HL-60/S4 treated with phorbol 12-myristate 13-acetate at 8.2 ng/mL for 4 days and 3 days (cell line): ENCODE results near the gene PTPN14.

Experiments used
- in situ Hi-C: fragments of 300-500 bp; cut with MboI; formaldehyde crosslinking; loops from 2 replicates; pipeline ENCODE4 v1.15.0; 2022; ENCODE audit warnings: low sequenced_read_pairs

Gene PTPN14

GRCh38 chr1:214349008-214349407 lies 202.4 kb downstream of the PTPN14 start:
- in situ Hi-C loops: no loop called here

GRCh38 chr1:214344897-214345296 lies 206.5 kb downstream of the PTPN14 start:
- in situ Hi-C loops: no loop called here

DNA sequence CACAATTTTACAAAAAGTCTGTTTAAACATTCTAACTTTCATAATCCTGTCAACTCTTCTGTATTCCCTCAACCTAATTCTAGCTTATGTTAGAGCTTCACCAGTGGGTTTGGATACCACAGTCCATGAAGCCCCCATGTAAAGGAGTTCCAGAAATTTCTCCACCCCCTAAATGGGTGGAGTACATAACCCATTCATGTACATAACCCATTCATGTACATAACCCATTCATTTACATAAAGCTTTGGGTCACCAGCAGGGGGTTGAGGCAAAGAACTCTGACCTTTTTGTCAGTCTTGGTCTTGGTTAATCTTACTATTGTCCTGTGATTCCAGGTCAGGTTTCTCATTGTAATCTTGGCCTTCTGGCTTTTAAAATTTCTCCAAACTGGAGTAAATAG lies 208.9 kb downstream of the PTPN14 start:
- in situ Hi-C loops: no loop called here

GRCh38 chr1:214341932-214342331 lies 209.5 kb downstream of the PTPN14 start:
- in situ Hi-C loops: no loop called here

DNA sequence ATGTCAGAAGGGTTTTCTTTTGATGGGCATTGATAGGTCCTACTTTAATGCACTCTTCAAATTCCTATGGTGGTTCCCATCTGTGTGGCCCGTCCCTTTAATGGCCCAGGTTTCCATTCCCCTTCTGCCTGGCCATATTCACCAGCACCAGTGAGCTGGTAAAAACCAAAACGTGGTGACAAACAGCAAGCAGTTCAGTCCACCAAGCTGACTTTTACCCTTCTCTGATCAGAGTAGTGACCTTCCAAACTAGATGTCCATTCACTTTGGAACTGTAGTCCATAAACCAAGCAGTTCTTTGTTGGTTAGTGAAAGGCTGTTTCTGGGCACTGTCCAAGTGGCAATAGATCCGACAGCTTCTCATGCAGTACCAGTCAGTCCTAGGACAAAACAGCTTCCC lies 209.9 kb downstream of the PTPN14 start:
- in situ Hi-C loops: no loop called here

- in situ Hi-C loops: loop anchor here (10.0 kb wide), 1 partner anchor 247 kb away; no protein-coding TSS in a partner anchor
Observed at GRCh38 chr1:214338212-214338611, 213.2 kb downstream of the PTPN14 start.

GRCh38 chr1:214337511-214337910 lies 213.9 kb downstream of the PTPN14 start:
- in situ Hi-C loops: loop anchor here (10.0 kb wide), 1 partner anchor 247 kb away; no protein-coding TSS in a partner anchor

GRCh38 chr1:214337015-214337414 lies 214.4 kb downstream of the PTPN14 start:
- in situ Hi-C loops: loop anchor here (10.0 kb wide), 1 partner anchor 248 kb away; no protein-coding TSS in a partner anchor

DNA sequence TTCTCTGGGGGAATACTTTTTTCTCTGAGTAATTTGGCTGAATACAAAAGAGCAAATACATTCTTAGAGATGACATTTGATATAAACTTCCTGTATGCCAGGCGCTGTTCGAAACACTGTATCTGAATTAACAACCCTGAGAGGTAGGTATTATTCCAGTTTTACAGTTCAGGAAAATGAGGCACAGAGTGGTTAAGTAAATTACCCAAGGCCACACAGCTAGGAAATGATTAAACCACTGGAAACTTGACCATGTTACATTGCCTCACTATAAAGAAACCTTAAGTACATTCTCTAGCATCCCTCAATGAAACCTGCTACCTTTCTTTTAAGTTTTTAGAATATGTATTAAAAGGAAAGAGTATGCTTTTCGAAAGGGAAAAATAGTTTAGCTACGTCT lies 215.8 kb downstream of the PTPN14 start:
- in situ Hi-C loops: loop anchor here (10.0 kb wide), 1 partner anchor 249 kb away; no protein-coding TSS in a partner anchor

DNA sequence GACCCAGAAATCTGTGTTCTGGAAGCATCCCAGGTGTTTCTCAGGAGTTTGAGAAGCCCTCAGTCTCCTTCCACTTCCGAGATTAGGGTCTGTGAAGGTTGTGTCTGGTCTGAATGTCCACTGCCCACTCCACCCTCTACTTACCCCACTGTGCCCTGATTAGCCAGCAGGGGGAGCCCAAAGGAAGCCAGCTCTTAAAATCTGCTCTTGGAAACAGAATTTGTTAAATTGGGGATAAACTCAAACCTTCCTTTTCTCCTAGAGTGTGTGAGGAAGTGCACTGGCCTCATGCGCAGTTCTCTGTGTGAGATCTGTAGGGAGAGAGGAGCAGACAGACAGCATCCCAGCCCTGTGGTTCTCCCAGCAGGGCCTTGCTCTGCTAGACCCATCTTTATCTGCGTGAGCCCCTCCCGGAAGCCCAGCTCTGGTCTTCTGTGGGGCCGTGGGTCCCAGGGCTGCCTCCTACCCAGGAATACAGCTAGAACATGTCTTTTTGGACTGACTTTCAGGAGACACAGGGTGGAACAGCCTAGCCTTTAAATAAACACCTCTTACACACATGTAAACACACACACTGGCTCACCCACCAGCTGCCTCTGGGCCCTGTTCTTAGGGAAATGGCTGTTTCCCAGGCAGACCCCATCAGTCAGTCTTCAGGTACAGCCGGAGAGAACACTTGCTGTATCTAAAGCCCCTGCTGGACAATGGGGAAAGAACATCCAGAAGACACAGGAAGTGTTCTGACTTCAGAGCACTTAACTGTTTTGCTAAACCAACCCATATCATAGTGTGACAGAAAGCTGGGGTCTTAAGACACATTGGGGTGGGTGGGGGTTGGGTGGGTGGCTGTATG lies 218.2 kb downstream of the PTPN14 start:
- in situ Hi-C loops: loop anchor here (10.0 kb wide), 1 partner anchor 252 kb away; no protein-coding TSS in a partner anchor

DNA sequence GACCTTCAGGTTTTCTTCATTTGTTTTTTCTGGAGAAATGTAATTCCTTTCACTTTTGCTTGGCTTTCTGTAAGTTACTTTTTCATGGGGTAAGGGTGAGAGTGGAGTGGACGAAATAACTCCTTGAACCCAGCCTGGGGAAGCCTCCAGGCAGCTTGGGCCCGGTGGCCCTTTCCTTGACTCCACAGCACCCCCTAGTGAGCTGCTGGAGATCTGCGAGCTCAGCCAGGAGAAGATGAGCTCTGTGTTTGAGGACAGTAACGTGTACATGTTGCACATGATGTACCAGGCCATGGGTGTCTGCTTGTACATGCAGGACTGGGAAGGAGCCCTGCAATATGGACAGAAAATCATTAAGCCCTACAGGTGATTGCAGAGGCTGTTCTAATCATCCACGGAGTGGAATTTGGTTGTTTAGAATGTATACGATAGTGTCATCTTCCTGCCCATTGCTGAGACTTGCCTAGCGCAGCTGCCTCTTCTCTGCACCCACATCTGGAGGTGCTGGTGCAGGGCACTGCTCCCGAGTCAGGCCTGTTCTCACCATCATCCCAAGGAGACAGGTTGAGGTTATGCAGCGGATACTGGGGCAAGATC lies 219.5 kb downstream of the PTPN14 start:
- in situ Hi-C loops: loop anchor here (10.0 kb wide), 1 partner anchor 253 kb away; no protein-coding TSS in a partner anchor

- in situ Hi-C loops: loop anchor here (10.0 kb wide), 1 partner anchor 254 kb away; no protein-coding TSS in a partner anchor
Observed at GRCh38 chr1:214331180-214331579, 220.2 kb downstream of the PTPN14 start.

GRCh38 chr1:214330715-214331114 lies 220.7 kb downstream of the PTPN14 start:
- in situ Hi-C loops: loop anchor here (10.0 kb wide), 1 partner anchor 254 kb away; no protein-coding TSS in a partner anchor

GRCh38 chr1:214330222-214330621 lies 221.2 kb downstream of the PTPN14 start:
- in situ Hi-C loops: loop anchor here (10.0 kb wide), 1 partner anchor 255 kb away; no protein-coding TSS in a partner anchor

DNA sequence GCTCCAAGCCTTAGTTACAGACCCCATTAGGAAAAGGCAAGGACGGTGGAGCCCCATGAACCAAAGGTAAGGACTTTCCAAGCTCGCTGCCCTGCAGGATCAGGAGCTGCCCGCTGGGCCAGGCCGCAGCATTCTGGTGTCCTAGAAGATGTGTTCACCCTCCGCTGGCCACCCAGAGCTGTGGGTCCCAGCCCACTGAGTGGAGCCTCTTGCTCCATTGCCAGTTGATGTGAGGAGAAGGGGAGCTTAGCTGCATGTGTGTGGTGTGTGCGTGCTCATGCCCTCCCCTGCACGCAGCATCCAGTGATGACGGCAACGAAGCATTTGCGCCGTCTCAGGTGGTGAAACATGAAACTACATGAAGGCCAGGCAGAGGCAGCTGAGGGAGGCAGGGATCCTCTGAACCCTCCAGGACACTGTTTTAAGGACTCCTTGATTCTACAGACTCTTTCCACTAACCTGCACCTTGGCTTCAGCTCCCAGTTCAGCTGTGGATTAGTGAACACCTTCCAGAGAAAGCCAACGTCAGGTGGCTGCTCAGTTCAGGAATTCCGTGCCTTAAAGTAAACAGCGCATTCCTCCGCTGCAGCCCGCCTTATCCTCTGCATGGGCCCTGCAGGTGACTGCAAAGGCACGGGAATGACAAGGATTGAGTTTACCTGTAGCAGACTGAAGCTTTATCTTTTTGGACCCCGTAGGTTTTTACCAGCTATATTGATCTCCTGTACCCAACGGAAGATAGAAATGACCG lies 221.8 kb downstream of the PTPN14 start:
- in situ Hi-C loops: loop anchor here (10.0 kb wide), 1 partner anchor 255 kb away; no protein-coding TSS in a partner anchor

DNA sequence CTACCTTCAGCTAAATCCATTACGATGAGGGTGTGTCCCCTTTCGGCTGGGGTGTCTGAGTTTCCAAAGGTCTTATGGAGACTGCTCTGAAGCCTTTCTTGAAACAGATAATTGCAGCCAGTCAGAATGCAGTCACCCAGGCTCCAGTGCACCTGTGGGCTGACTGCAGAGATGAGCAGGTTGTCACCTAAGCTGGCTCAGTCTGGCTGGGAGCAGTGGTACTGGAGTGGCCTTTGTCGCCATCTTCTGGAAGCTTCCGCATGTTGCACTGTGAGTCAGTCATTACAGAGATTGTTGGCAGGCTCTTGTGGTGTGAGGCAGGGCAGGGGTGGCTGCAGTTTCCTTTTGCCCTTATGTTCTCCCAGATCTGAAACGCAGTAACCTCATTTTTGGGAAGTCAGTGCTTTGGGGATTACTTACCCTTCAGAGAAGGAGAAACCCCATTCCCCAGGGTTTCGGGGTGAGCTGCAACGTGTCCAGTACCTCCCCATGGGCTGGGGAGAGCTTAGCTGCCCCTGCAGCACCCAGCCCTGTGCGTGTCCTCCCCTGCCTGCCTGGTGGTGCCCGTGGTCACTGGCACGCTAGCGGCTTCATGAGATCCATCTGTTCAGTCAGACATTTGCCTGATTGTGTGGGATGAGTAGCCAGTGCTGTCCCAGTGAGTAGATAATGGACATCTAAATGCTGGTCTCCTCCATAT lies 222.5 kb downstream of the PTPN14 start:
- in situ Hi-C loops: no loop called here

- in situ Hi-C loops: no loop called here
Observed at GRCh38 chr1:214327514-214327913, 223.9 kb downstream of the PTPN14 start.

- in situ Hi-C loops: no loop called here
Observed at GRCh38 chr1:214326406-214326805, 225.0 kb downstream of the PTPN14 start.

DNA sequence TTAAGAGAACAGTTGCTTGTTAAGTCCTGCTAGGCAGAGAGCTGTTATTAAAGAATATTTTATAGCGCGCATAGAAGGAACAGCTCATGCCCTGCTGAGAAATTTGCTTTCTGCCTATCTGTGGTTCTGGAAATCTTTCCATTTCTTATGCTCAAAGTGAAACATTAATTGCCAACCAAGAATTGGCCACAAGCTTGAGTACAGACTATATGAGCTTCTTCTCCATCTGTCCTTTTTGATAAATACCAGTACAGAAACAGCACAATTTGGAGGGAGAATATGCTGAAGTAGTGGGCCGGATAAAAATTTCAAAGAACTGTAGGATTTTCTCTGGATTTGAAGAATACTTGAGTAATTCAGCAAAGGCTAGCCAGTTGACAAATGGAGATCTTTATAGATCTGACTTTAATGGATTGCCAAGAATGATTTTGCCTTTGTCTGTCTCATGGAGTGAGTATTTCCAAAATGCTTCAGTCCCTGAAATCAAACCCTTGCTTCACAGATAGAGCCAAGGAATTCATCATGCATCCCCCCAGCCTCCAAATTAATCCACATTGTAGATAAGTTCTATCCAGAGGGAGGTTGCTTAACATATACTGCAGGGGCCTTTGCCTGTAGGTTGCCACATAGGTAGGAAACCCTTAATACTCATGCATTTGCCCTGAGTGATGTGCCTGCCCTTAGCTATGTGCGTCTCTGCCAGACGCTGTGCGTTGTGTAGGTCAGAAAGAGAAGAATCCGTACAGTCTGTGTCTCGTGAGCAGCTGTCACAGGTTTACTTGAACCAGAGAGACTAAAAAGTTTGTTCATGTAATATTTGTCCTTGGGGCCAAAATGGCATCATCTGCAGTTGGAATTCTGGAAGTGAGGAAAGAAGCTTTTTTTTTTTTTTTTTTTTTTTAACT lies 226.3 kb downstream of the PTPN14 start:
- in situ Hi-C loops: no loop called here
